ENCODE measurements around the gene WDFY2. TPM values are rescaled to one million over a fixed set of nuclear protein-coding genes. Genes with fewer than 3 reads are reported as not detected.

The WDFY2 gene
- total and polyA plus RNA-seq, 10 of the 15 experiments (the other 5 are each of a cell fraction or from before 2014, with no cell fraction given), result 2.1 to 13.0 (median 8.1) TPM

GRCh38 chr13:51635137-51635878 is 51.0 kb downstream of the WDFY2 start:
- Histone ChIP-seq H3K27ac (ENCODE audit: control insufficient read depth, insufficient read depth) (0 out of 2 replicates have a peak overlapping the region, but pooled peaks have one; percentile 24), H3K4me3 (no peak overlapping the region), H3K4me1 (ENCODE audit: control insufficient read depth, insufficient read depth, low read length) (peaks cover 4% of the 10 kb centered on the region; the same call in 1 of the 2 replicates), H4K20me1 (ENCODE audit: control insufficient read depth, insufficient read depth) (no peaks in the 10 kb centered on the region), H3K36me3 (ENCODE audit: control insufficient read depth in 2 of 2, insufficient read depth in 2 of 2, low read length in 1 of 2) (no peaks in the 10 kb centered on the region), H3K9ac (ENCODE audit: control insufficient read depth, insufficient read depth, low read length) (no peak overlapping the region), H3K27me3 (replicated peaks in 1 of 2; ENCODE audit: control insufficient read depth in 2 of 2, insufficient read depth in 2 of 2, low read length in 1 of 2) (no peaks in the 10 kb centered on the region), H3K79me2 (ENCODE audit: control insufficient read depth, insufficient read depth, low read length) (peaks cover 5% of the 10 kb centered on the region), H2AFZ (ENCODE audit: control insufficient read depth, low read depth, low read length) (no peak overlapping the region), H3K9me3 (replicated peaks; ENCODE audit: control insufficient read depth, insufficient read depth, low read length) (no peaks in the 10 kb centered on the region), H3K4me2 (ENCODE audit: control insufficient read depth, insufficient read depth) (no peak overlapping the region)
- no TSS peak for BruUV-seq (replicated peaks)
- in situ Hi-C loops (cut with MboI) (no loop called here), intact Hi-C loops (cut with micrococcal nuclease; ENCODE audit: unreplicated experiment) (no loop called here)
- RAD21 ChIA-PET (ENCODE audit: unreplicated experiment), result interaction anchor here (1.1 kb wide), 1 partner anchor 50 kb away, joined by 3 read pairs; no protein-coding TSS in a partner anchor
- DNase-seq (ENCODE audit: low read depth, low spot score) (no peak), FAIRE-seq (no peak), ATAC-seq (peak; percentile 25; the same call in 1 of the 3 replicates)
- POLR2A ChIA-PET, result interaction anchor here (0.5 to 1.1 kb wide), 2 partner anchors 45 to 50 kb away, joined by 3 read pairs; no protein-coding TSS in a partner anchor
- CTCF ChIA-PET, result no interaction called here
- WGBS (ENCODE audit: insufficient coverage, insufficient replicate concordance, low lambda C conversion rate, missing lambda C conversion rate), result 68% methylated on average over 12 of the region's 12 CpGs
- TF ChIP-seq SPI1 (IDR thresholded peaks at IDR 0.05; ENCODE audit: borderline replicate concordance, insufficient read depth, low read depth, low read length) (peak; percentile 76), NFIC (IDR thresholded peaks at IDR 0.05; ENCODE audit: low read depth, low read length) (no peak), EED (IDR thresholded peaks at IDR 0.05; ENCODE audit: low read depth) (peak; percentile 87), IKZF1 (conservative IDR thresholded peaks at IDR 0.05) (peak; percentile 29; the same call in 1 of the 2 replicates), ASH2L (IDR thresholded peaks at IDR 0.05; ENCODE audit: borderline replicate concordance, low read depth) (no peak), MYC (IDR thresholded peaks at IDR 0.05; ENCODE audit: insufficient read depth, insufficient read length, insufficient replicate concordance, low read length, severe bottlenecking) (no peak), IKZF2 (IDR thresholded peaks at IDR 0.05) (peak; percentile 62), PKNOX1 (IDR thresholded peaks at IDR 0.05) (no peak)
- SMC1A ChIA-PET (ENCODE audit: uncharacterized antibody, unreplicated experiment), result interaction anchor here (0.6 to 2.3 kb wide), 3 partner anchors 10 to 1658 kb away, joined by 3 to 8 read pairs (median 3); no protein-coding TSS in a partner anchor

Data from GM12878 (cell line).